Right atrium auricular region (tissue), 2 donors: ENCODE measurements around the gene LRMDA. TPM values are rescaled to one million over a fixed set of nuclear protein-coding genes. Genes with fewer than 3 reads are reported as not detected.

ENCODE experiments used
- DNase-seq: peaks from one replicate; pipeline ENCODE4 v3.0.0-alpha.2; 2019; ENCODE audit warnings: low spot score
- H3K27ac ChIP-seq, 2 donors: fragments of 200-600 bp; sonication (generic); 1 replicate in 1 of 2; 2 replicates in 1 of 2; pipeline ENCODE4 v1.5.1; 2016 to 2019
- H3K27me3 ChIP-seq, 2 donors: fragments of 200-600 bp; sonication (generic); one replicate each; pipeline versions ENCODE4 v1.5.1 to v1.6.0; 2017 to 2019
- H3K36me3 ChIP-seq: fragments of 200-600 bp; sonication (generic); one replicate; pipeline ENCODE4 v1.5.1; 2016
- H3K4me1 ChIP-seq, 2 donors: fragments of 200-600 bp; sonication (generic); one replicate each; pipeline versions ENCODE4 v1.5.1 to v1.6.0; 2017 to 2019
- H3K4me3 ChIP-seq, 2 donors: fragments of 200-600 bp; sonication (generic); 1 replicate in 1 of 2; 2 replicates in 1 of 2; pipeline ENCODE4 v1.5.1; 2017 to 2019; ENCODE audit warnings: mild to moderate bottlenecking in 1 of 2, moderate library complexity in 1 of 2
- H3K9me3 ChIP-seq, 2 donors: fragments of 200-600 bp; sonication (generic); one replicate each; pipeline ENCODE4 v1.5.1; 2019
- CTCF ChIP-seq, 2 donors: fragments of 200-600 bp; sonication (generic); IDR thresholded peaks; one replicate each; pipeline ENCODE4 v1.5.1; 2019; ENCODE audit warnings: antibody characterized with exemption in 2 of 2
- total RNA-seq, 2 donors: library from RNA; depleted of rRNA; stranded (reverse); fragments of >200 nt; gene quantifications; one replicate each; pipeline ENCODE4 v1.1.0, GENCODE V29; 2016

LRMDA gene
- total RNA-seq, 2 donors from 2014 or later = 6.1 to 19.1 TPM

GRCh38 chr10:76155961-76156360 is 724.5 kb downstream of the LRMDA start:
- no peak for TF ChIP-seq CTCF (IDR thresholded peaks at IDR 0.05)
- no peak for DNase-seq
- H3K27me3 ChIP-seq = no peaks in the 10 kb centered on the region
- H3K4me3 ChIP-seq = no peak overlapping the region
- no peak overlapping the region for H3K27ac ChIP-seq
- H3K9me3 ChIP-seq = peaks cover 0 to 14% of the 10 kb centered on the region in 2 donors
- no peaks in the 10 kb centered on the region for H3K4me1 ChIP-seq
- H3K36me3 ChIP-seq = no peaks in the 10 kb centered on the region

GRCh38 chr10:76160446-76161300 is 729.2 kb downstream of the LRMDA start:
- no peaks in the 10 kb centered on the region for H3K27me3 ChIP-seq
- H3K27ac ChIP-seq = no peak overlapping the region
- no peak for TF ChIP-seq CTCF (IDR thresholded peaks at IDR 0.05)
- no peaks in the 10 kb centered on the region for H3K9me3 ChIP-seq
- DNase-seq = no peak
- no peak overlapping the region for H3K4me3 ChIP-seq
- H3K4me1 ChIP-seq = no peaks in the 10 kb centered on the region
- H3K36me3 ChIP-seq = no peaks in the 10 kb centered on the region

DNA sequence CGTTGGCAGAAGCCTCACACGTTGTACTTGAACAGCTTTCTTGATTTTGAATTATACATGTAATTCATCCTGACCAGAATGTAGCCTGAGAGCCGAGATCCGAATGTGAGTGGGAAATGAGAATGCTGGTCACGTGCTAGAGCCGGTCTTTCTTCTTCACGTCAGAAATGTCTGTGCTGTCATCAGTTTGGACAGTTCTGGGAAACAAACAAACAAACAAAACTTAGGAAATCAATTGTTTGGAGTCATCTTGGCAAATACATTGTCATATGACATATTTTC is 729.8 kb downstream of the LRMDA start:
- no peak for DNase-seq
- Histone ChIP-seq H3K27me3 (no peaks in the 10 kb centered on the region), H3K9me3 (no peaks in the 10 kb centered on the region), H3K36me3 (no peaks in the 10 kb centered on the region), H3K4me1 (no peaks in the 10 kb centered on the region), H3K27ac (no peak overlapping the region), H3K4me3 (no peak overlapping the region)
- TF ChIP-seq CTCF (IDR thresholded peaks at IDR 0.05) = no peak

DNA sequence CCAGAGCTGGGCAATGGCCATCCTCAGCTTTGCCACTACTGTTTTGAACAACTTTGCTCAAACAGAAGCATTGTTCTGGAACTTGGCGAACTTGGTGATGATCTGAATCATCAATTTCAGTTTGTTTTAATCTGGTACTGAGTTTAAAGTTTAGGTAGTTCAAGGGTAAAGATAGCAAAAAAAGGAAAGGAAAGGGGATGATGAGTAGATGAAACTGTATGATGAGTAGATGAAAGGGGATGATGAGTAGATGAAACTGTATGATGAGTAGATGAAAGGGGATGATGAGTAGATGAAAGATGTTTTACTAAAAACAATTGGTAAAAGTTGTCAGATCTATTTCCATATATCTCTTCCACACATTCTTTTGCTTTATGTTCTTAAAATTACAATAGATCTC is 737.0 kb downstream of the LRMDA start:
- no peak for DNase-seq
- TF ChIP-seq CTCF (IDR thresholded peaks at IDR 0.05) = no peak

DNA sequence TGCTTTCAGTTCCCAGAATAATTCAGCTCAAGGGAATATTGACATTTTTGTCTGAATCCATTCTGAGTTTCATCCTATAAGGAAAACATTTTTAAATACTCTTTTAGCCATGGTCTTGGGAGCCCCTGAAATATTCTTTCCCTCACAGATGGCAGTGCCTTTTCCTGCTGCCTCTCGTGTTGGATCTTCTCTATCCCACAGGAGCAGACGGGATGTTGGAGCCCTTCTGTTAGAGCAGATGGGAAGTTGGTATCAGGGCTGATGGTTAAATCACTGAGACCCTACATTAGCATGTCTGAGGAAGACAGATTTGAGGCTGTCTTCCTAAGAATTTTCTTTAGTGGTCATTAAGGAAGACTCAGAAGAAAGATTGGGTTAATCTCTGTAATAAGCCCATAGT is 737.8 kb downstream of the LRMDA start:
- TF ChIP-seq CTCF (IDR thresholded peaks at IDR 0.05) = no peak
- no peaks in the 10 kb centered on the region for H3K4me1 ChIP-seq
- no peak overlapping the region for H3K27ac ChIP-seq
- no peak for DNase-seq
- no peaks in the 10 kb centered on the region for H3K9me3 ChIP-seq
- no peaks in the 10 kb centered on the region for H3K27me3 ChIP-seq
- H3K4me3 ChIP-seq = no peak overlapping the region
- H3K36me3 ChIP-seq = no peaks in the 10 kb centered on the region

More for the DNA sequence above, 737.0 kb downstream of the LRMDA start:
- H3K9me3 ChIP-seq = no peaks in the 10 kb centered on the region
- no peak overlapping the region for H3K27ac ChIP-seq
- H3K27me3 ChIP-seq = no peaks in the 10 kb centered on the region
- no peaks in the 10 kb centered on the region for H3K36me3 ChIP-seq
- H3K4me1 ChIP-seq = no peaks in the 10 kb centered on the region
- H3K4me3 ChIP-seq = no peak overlapping the region

- no peaks in the 10 kb centered on the region for H3K9me3 ChIP-seq
- H3K4me1 ChIP-seq = no peaks in the 10 kb centered on the region
- H3K27me3 ChIP-seq = no peaks in the 10 kb centered on the region
- H3K36me3 ChIP-seq = no peaks in the 10 kb centered on the region
- H3K27ac ChIP-seq = no peak overlapping the region
- H3K4me3 ChIP-seq = no peak overlapping the region
- TF ChIP-seq CTCF (IDR thresholded peaks at IDR 0.05) = no peak
- no peak for DNase-seq
Measured at GRCh38 chr10:76172020-76172419, 740.6 kb downstream of the LRMDA start.
